Subcutaneous abdominal adipose tissue (tissue), 5 donors: ENCODE measurements around the gene ERCC6L2.

Experiments
- H3K27ac ChIP-seq: one replicate; pipeline ENCODE4 v1.7.0; 2013; ENCODE audit warnings: low read depth, mild to moderate bottlenecking, inconsistent platforms, low read length, moderate library complexity
- H3K27me3 ChIP-seq, 5 donors: one replicate each; pipeline ENCODE4 v1.7.0; 2013; ENCODE audit warnings: low read length in 5 of 5, inconsistent platforms in 1 of 5; ENCODE audit not compliant: control insufficient read depth in 5 of 5, insufficient read depth in 4 of 5
- H3K36me3 ChIP-seq, 5 donors: one replicate each; pipeline ENCODE4 v1.7.0; 2013; ENCODE audit warnings: low read length in 5 of 5; ENCODE audit not compliant: control insufficient read depth in 5 of 5, insufficient read depth in 5 of 5
- H3K4me1 ChIP-seq, 5 donors: one replicate each; pipeline ENCODE4 v1.7.0; 2013; ENCODE audit warnings: low read length in 5 of 5, mild to moderate bottlenecking in 3 of 5, moderate library complexity in 1 of 5; ENCODE audit not compliant: control insufficient read depth in 5 of 5, insufficient read depth in 5 of 5
- H3K4me3 ChIP-seq, 5 donors: one replicate each; pipeline ENCODE4 v1.7.0; 2013; ENCODE audit warnings: low read length in 5 of 5, low read depth in 1 of 5
- H3K9ac ChIP-seq, 5 donors: one replicate each; pipeline ENCODE4 v1.7.0; 2013; ENCODE audit warnings: low read length in 5 of 5, mild to moderate bottlenecking in 4 of 5, moderate library complexity in 3 of 5
- H3K9me3 ChIP-seq, 5 donors: one replicate each; pipeline ENCODE4 v1.7.0; 2013; ENCODE audit warnings: low read length in 5 of 5; ENCODE audit not compliant: control insufficient read depth in 5 of 5
- donor health status: healthy.
- donor health status: healthy.
- donor health status: healthy.
- donor health status: healthy.
- donor health status: healthy.

ERCC6L2 gene

DNA sequence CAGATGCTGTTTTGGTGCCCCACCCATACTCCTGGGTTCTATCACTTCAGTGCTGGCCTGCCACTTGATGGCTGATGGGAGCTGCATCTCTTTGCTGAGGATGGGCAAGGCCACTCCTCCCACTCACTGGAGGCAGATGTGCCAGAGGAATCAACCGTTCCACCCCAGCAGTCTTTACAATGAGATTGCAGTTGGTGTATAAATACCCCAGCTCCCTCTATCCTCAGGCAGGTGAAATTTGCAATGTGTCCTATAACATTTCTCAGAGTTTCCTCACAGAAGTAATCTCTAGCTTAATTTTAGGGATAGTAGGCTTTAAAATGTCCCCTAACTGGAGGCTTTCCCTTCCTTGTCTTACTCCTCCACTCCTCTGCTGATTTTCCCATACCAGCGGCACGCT, 36.5 kb upstream of the ERCC6L2 start:
- H3K4me3 ChIP-seq = no peak overlapping the region
- no peaks in the 10 kb centered on the region for H3K36me3 ChIP-seq
- no peaks in the 10 kb centered on the region for H3K27me3 ChIP-seq
- no peak overlapping the region for H3K27ac ChIP-seq
- H3K9me3 ChIP-seq = peaks cover 0 to 3% (median 0%) of the 10 kb centered on the region in 5 donors
- peaks cover 0 to 3% (median 0%) of the 10 kb centered on the region in 5 donors for H3K4me1 ChIP-seq
- no peak overlapping the region for H3K9ac ChIP-seq

DNA sequence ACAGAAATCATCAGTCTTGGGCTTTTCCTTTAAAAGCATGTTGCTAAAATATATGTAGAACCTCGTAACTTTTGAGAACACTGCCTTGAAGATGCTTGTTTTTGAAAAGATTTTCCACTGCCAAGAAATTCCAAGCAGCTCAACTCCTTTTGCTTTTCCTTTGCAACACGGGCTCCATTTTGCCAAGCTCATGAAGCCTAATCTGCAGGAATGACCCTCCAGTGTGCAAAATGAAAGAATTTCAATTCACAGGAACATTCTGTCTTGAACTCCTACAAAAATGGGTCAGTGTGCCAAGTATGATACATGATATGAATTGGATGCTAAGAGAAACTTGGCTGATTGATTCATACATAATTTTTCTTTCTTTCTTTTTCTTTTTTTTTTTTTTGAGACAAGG, 35.4 kb upstream of the ERCC6L2 start:
- Histone ChIP-seq H3K27me3 (no peaks in the 10 kb centered on the region), H3K9me3 (peaks cover 0 to 3% (median 0%) of the 10 kb centered on the region in 5 donors), H3K27ac (no peak overlapping the region), H3K36me3 (no peaks in the 10 kb centered on the region), H3K4me1 (peaks cover 0 to 3% (median 0%) of the 10 kb centered on the region in 5 donors), H3K4me3 (no peak overlapping the region), H3K9ac (no peak overlapping the region)

DNA sequence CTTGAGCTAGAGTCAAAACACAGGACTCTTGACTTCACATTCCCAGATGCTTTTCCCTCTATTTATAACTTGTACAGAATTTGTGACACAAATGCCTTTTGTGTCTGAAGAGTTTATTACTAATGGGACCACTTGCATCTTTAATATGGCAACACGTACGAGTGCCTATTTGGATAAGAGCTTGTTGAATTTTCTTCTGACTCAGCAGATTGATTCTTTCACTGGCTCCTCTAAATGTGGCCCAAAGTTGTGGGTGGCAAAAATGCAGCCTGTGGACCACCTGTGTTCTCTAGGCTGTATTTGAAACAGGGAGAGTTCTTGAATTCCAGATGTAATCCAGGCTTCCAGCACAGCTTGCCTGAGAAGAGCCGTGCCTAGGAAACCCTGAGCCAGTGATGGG, 34.1 kb upstream of the ERCC6L2 start:
- no peak overlapping the region for H3K9ac ChIP-seq
- H3K36me3 ChIP-seq = no peaks in the 10 kb centered on the region
- H3K27me3 ChIP-seq = no peaks in the 10 kb centered on the region
- H3K27ac ChIP-seq = no peak overlapping the region
- no peak overlapping the region for H3K4me3 ChIP-seq
- peaks cover 0 to 3% (median 0%) of the 10 kb centered on the region in 5 donors for H3K4me1 ChIP-seq
- H3K9me3 ChIP-seq = peaks cover 0 to 3% (median 0%) of the 10 kb centered on the region in 5 donors

DNA sequence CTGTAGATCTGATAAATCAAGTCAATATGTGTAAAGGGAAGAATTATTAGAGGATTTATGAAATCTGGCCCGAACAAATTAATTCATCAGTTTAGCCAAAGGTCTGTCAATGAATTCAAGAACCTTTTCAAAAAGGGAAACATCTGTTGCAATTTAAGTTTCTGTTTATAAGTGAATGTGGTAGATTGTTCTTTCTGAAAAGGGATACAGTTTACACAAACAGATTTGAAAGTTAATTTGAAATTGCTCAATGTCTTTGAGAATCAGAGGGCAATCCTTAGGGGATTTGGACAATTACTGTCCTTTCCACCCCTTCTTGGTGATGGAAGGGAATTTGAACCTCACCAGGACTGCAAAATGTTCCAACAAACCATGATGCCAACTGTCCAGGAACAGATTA, 29.7 kb upstream of the ERCC6L2 start:
- Histone ChIP-seq H3K27me3 (no peaks in the 10 kb centered on the region), H3K36me3 (peaks cover 0 to 4% (median 0%) of the 10 kb centered on the region in 5 donors), H3K4me3 (no peak overlapping the region), H3K9me3 (no peaks in the 10 kb centered on the region), H3K27ac (no peak overlapping the region), H3K4me1 (no peaks in the 10 kb centered on the region), H3K9ac (no peak overlapping the region)

DNA sequence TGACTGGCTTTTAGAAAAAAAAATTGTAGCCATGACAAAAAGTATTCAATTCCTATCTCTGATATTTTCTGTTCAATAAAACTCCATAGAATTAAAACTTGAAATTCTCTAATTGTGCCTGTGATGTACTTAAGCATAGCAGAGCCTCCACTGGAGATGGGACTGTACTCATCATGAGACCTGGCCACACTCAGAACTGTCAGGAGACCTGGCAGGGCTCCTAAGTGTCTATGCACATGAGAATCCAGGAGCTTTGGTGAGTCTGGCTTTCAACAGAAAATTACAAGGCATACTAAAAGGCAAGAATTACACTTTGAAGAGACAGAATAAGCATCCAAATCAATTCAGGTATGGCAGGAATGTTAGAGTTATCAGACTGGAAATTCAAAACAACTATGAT, 26.7 kb upstream of the ERCC6L2 start:
- Histone ChIP-seq H3K9me3 (no peaks in the 10 kb centered on the region), H3K27ac (no peak overlapping the region), H3K27me3 (no peaks in the 10 kb centered on the region), H3K4me1 (no peaks in the 10 kb centered on the region), H3K36me3 (peaks cover 0 to 6% (median 0%) of the 10 kb centered on the region in 5 donors), H3K9ac (no peak overlapping the region), H3K4me3 (no peak overlapping the region)

DNA sequence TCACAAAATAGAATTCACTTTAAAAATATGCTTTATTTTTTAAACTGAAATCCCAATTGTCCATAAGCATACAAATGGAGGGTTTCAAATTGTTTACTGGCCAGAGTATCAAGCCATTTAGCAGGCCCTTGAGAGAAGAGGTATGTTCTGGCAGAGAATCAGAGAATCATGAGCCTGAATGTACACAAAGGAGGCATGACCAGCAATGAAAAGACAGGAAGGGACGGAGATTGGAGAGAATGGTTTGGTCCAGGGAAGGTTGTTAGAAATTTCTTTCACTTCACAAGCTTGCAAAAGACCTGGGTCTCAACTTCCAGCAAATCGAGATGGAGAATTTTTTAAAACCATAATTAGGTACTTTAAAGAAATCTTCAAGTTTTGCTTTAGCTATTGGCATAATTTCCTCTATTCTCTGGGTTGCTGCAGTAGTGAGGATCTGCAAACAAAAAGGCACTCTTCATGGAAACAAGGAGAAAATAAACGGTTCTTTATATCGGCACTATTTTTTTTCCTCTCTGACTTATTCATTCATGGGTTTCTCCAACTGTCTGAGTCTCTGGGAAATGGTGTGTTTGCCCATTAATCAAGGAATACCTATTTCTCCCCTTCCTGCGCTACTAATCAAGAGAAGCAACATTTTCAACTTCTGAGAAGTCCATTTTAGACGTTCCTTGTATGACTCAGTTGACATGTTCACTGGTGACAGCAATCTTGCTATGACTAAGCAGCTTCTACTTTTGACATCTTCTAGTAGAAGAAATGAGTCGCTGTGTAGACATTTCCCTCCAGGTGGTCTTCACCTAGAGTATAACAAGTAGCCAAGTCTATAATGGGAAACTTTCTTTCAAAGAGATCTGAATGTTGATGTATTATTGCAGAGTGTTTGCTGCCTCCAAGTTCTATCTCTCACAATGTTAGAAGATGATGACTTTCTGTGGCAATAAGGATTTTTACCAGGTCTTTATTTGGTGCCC, 23.1 kb upstream of the ERCC6L2 start:
- no peaks in the 10 kb centered on the region for H3K4me1 ChIP-seq
- H3K27me3 ChIP-seq = no peaks in the 10 kb centered on the region
- H3K27ac ChIP-seq = no peak overlapping the region
- H3K4me3 ChIP-seq = no peak overlapping the region
- no peaks in the 10 kb centered on the region for H3K9me3 ChIP-seq
- peaks cover 0 to 6% (median 0%) of the 10 kb centered on the region in 5 donors for H3K36me3 ChIP-seq
- no peak overlapping the region for H3K9ac ChIP-seq

DNA sequence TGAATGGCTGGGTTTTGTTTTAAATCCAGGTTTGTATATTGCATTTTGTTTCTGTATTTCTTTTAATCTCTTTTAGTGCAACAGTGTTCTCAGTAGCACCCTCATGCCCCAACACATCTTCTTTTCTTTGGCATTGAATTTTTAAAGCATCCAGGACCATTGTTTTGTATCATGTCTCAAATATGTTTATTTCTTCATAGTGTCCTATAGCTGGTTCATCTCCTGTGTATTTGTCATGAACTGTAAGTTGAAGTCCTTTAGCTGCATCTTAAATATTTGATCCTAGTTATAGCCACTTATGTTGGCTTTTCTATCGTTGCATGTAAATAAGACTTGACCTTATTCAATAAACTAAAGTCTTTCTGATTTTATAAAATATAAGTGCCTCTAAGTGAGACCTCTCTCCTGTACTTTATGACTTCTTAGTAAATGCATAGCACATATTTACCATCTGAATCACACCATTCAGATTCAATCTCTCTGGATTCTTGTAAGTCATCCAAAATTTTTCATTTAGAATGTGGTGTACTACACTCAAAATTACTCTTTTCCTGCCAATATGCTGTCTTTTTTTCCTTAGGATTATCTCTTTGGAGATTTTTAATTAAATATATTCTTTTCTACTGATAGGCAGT, 21.0 kb upstream of the ERCC6L2 start:
- peaks cover 0 to 3% (median 0%) of the 10 kb centered on the region in 5 donors for H3K36me3 ChIP-seq
- no peak overlapping the region for H3K27ac ChIP-seq
- no peaks in the 10 kb centered on the region for H3K9me3 ChIP-seq
- H3K27me3 ChIP-seq = no peaks in the 10 kb centered on the region
- no peak overlapping the region for H3K9ac ChIP-seq
- H3K4me1 ChIP-seq = no peaks in the 10 kb centered on the region
- no peak overlapping the region for H3K4me3 ChIP-seq

DNA sequence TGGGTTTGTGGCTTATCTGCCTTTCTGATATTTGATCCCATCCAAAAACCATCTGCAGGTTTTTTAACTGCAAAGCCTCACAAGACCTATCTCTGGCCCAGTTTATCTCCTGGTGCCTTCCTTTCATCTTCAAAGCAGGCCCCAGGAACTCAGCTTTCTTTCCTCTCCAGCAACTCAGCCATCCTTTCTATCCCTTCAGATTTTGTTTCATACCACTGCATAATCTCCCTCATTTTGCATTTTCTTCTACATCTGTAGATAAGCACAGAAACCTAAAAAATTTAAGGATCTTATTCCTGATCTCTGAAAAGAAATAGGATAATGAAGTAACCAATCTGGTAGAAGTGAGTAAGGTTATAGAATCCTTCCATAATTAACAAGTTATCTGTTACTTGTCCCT, 19.5 kb upstream of the ERCC6L2 start:
- no peak overlapping the region for H3K4me3 ChIP-seq
- H3K36me3 ChIP-seq = peaks cover 0 to 3% (median 0%) of the 10 kb centered on the region in 5 donors
- H3K4me1 ChIP-seq = no peaks in the 10 kb centered on the region
- H3K9me3 ChIP-seq = no peaks in the 10 kb centered on the region
- no peak overlapping the region for H3K9ac ChIP-seq
- no peaks in the 10 kb centered on the region for H3K27me3 ChIP-seq
- H3K27ac ChIP-seq = no peak overlapping the region

DNA sequence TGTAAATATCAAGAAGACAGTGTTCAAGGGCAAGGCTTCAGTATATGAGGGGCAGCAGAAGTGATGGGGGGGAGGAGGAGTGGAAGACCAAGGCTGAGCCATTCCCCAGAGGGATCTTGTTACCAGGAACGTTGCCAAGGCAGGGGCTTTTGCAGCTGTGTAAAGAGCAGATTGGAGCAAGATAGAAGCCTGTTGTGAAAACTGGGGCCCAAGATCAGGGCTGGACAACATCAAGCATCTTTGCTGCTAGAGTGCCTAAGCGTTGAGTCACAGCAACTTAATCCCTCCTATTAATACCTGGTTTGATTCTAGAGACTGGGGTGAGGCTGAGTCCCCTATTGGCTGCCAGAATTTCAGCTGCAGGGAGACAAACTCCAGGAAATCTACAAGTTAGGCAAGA, 18.4 kb upstream of the ERCC6L2 start:
- H3K27ac ChIP-seq = no peak overlapping the region
- peaks cover 0 to 2% (median 0%) of the 10 kb centered on the region in 5 donors for H3K9me3 ChIP-seq
- H3K9ac ChIP-seq = no peak overlapping the region
- H3K4me3 ChIP-seq = no peak overlapping the region
- peaks cover 0 to 3% (median 0%) of the 10 kb centered on the region in 5 donors for H3K36me3 ChIP-seq
- H3K4me1 ChIP-seq = no peaks in the 10 kb centered on the region
- H3K27me3 ChIP-seq = no peaks in the 10 kb centered on the region

DNA sequence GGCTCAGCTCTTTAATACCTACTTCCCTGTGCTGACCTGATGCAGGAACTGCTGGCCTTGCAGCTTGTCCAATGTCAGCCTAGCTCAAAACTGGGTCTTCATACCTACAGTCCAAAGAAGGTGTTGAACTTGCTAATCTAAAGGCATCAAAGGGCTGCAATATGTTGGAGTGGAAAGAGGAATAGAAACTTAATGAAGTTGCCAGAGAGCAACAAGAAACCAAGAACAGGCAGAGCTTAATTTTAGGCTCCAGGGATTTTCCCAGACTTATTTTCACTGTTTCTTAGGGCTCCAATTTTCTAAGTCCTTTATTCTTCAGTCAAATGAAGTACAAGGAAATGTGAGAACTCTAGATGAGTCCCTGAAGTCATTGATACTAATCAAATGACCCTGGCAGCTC, 17.6 kb upstream of the ERCC6L2 start:
- peaks cover 0 to 3% (median 0%) of the 10 kb centered on the region in 5 donors for H3K36me3 ChIP-seq
- no peak overlapping the region for H3K4me3 ChIP-seq
- no peak overlapping the region for H3K9ac ChIP-seq
- no peaks in the 10 kb centered on the region for H3K27me3 ChIP-seq
- no peaks in the 10 kb centered on the region for H3K4me1 ChIP-seq
- no peak overlapping the region for H3K27ac ChIP-seq
- H3K9me3 ChIP-seq = peaks cover 0 to 6% (median 0%) of the 10 kb centered on the region in 5 donors
